H1 (cell line): ENCODE data around the gene RBM4B. TPM values are rescaled to one million over a fixed set of nuclear protein-coding genes. Genes with fewer than 3 reads are reported as not detected.
A peak's percentile ranks its signal among the peaks of the same experiment; 100 is the strongest.

Source experiments
- CTCF ChIA-PET: fragments of 300-600 bp; sonication (Branson Sonifier 250); formaldehyde crosslinking; loops from one replicate; lab custom pipeline; 2021; ENCODE audit not compliant: partially characterized antibody; lab: Charles Lee
- POLR2A ChIA-PET: fragments of 300-600 bp; sonication (Branson Sonifier 250); formaldehyde crosslinking; loops from one replicate; lab custom pipeline; 2021; ENCODE audit warnings: inconsistent platforms; ENCODE audit not compliant: partially characterized antibody; lab: Charles Lee
- DNase-seq, 2 experiments: peaks; one replicate each; pipeline versions ENCODE4 v3.0.0 to v3.0.0-alpha.2; 2010 to 2022; ENCODE audit warnings: low spot score in 2 of 2, low read depth in 1 of 2, mixed read lengths in 1 of 2
- FAIRE-seq: peaks from 2 replicates; lab custom pipeline; 2011; peaks lifted over from hg19 to GRCh38; lab: Jason Lieb, UNC
- H2AFZ ChIP-seq: 2 replicates; pipeline ENCODE4 v1.8.1; 2012; ENCODE audit warnings: low read length, inconsistent platforms
- H2AK5ac ChIP-seq: 2 replicates; pipeline ENCODE4 v1.6.1; 2013; ENCODE audit warnings: low read depth, low read length
- H2BK120ac ChIP-seq: replicated peaks from 2 replicates; pipeline ENCODE3; 2013; ENCODE audit warnings: low read depth, low read length, inconsistent platforms
- H2BK12ac ChIP-seq: 2 replicates; pipeline ENCODE4 v1.6.1; 2013; ENCODE audit warnings: low read depth, low read length
- H2BK15ac ChIP-seq: 2 replicates; pipeline ENCODE4 v1.6.1; 2013; ENCODE audit warnings: low read length
- H2BK20ac ChIP-seq: 2 replicates; pipeline ENCODE4 v1.6.1; 2013; ENCODE audit warnings: low read length
- H2BK5ac ChIP-seq: 2 replicates; pipeline ENCODE4 v1.6.1; 2013; ENCODE audit warnings: low read depth, low read length
- H3K14ac ChIP-seq: 2 replicates; pipeline ENCODE4 v1.6.1; 2013; ENCODE audit warnings: inconsistent platforms; ENCODE audit not compliant: insufficient read length
- H3K18ac ChIP-seq: 2 replicates; pipeline ENCODE4 v1.6.1; 2013; ENCODE audit warnings: low read length; ENCODE audit errors: extremely low read depth
- H3K23ac ChIP-seq: 2 replicates; pipeline ENCODE4 v1.6.1; 2013; ENCODE audit warnings: inconsistent platforms; ENCODE audit not compliant: insufficient read length
- H3K23me2 ChIP-seq: 2 replicates; pipeline ENCODE4 v1.6.1; 2013; ENCODE audit warnings: low read depth, low read length
- H3K27ac ChIP-seq: 2 replicates; pipeline ENCODE4 v1.6.1; 2011; ENCODE audit warnings: low read depth, low read length, inconsistent platforms
- H3K27me3 ChIP-seq, 4 experiments: replicated peaks in 1 of 4; 1 replicate in 1 of 4; 2 replicates in 3 of 4; pipeline versions ENCODE4 v1.6.1 to v1.8.1; 2011 to 2013; ENCODE audit warnings: low read length in 3 of 4, mild to moderate bottlenecking in 3 of 4, inconsistent platforms in 2 of 4, mixed read lengths in 2 of 4, moderate library complexity in 1 of 4; ENCODE audit not compliant: control insufficient read depth in 3 of 4, insufficient read depth in 3 of 4; ENCODE audit errors: extremely low read depth in 1 of 4
- H3K36me3 ChIP-seq, 4 experiments: 2 replicates each; pipeline versions ENCODE4 v1.6.1 to v1.8.1; 2011 to 2013; ENCODE audit warnings: mild to moderate bottlenecking in 4 of 4, low read length in 3 of 4, moderate library complexity in 2 of 4, control low read depth in 1 of 4, inconsistent platforms in 1 of 4; ENCODE audit not compliant: insufficient read depth in 4 of 4, control insufficient read depth in 2 of 4
- H3K4ac ChIP-seq: replicated peaks from 2 replicates; pipeline ENCODE3; 2013; ENCODE audit warnings: low read length, low read depth, mixed read lengths, inconsistent platforms; ENCODE audit not compliant: insufficient read length
- H3K4me1 ChIP-seq, 4 experiments: replicated peaks in 1 of 4; 1 replicate in 1 of 4; 2 replicates in 3 of 4; pipeline versions ENCODE4 v1.6.1 to v1.8.1; 2011 to 2013; ENCODE audit warnings: low read length in 3 of 4, inconsistent platforms in 2 of 4, mixed read lengths in 1 of 4; ENCODE audit not compliant: insufficient read depth in 4 of 4, control insufficient read depth in 3 of 4
- H3K4me2 ChIP-seq, 2 experiments: 2 replicates each; pipeline versions ENCODE4 v1.6.1 to v1.8.1; 2011 to 2013; ENCODE audit warnings: low read depth in 2 of 2, low read length in 2 of 2, control low read depth in 1 of 2, inconsistent platforms in 1 of 2, mild to moderate bottlenecking in 1 of 2; ENCODE audit not compliant: insufficient read depth in 1 of 2
- H3K4me3 ChIP-seq, 4 experiments: fragments of 200-600, 300-600 bp in 1 of 4; sonication (generic), shearing (Covaris generic), sonication (Bioruptor Twin) in 1 of 4; 2 replicates each; pipeline versions ENCODE4 v1.5.1 to v1.8.1; 2011 to 2016; ENCODE audit warnings: low read length in 4 of 4, low read depth in 3 of 4, control low read depth in 2 of 4, inconsistent platforms in 2 of 4, mild to moderate bottlenecking in 2 of 4, mixed read lengths in 1 of 4, moderate library complexity in 1 of 4; ENCODE audit not compliant: insufficient read depth in 2 of 4; ENCODE audit errors: extremely low read depth in 1 of 4
- H3K56ac ChIP-seq: replicated peaks from 2 replicates; pipeline ENCODE3; 2013; ENCODE audit warnings: low read depth, mild to moderate bottlenecking, mixed read lengths, low read length, inconsistent platforms; ENCODE audit not compliant: insufficient read length
- H3K79me1 ChIP-seq: 2 replicates; pipeline ENCODE4 v1.6.1; 2013; ENCODE audit warnings: low read depth, low read length, control low read depth
- H3K79me2 ChIP-seq, 2 experiments: 2 replicates each; pipeline versions ENCODE4 v1.6.1 to v1.8.1; 2012 to 2013; ENCODE audit warnings: low read length in 2 of 2, mild to moderate bottlenecking in 2 of 2, inconsistent platforms in 1 of 2; ENCODE audit not compliant: insufficient read depth in 2 of 2, control insufficient read depth in 1 of 2
- H3K9ac ChIP-seq, 4 experiments: replicated peaks in 1 of 4; 1 replicate in 1 of 4; 2 replicates in 3 of 4; pipeline versions ENCODE4 v1.6.1 to v1.8.1; 2011 to 2013; ENCODE audit warnings: low read depth in 3 of 4, low read length in 3 of 4, control low read depth in 2 of 4, mild to moderate bottlenecking in 2 of 4, moderate library complexity in 2 of 4, inconsistent platforms in 1 of 4; ENCODE audit errors: extremely low read depth in 1 of 4
- H3K9me3 ChIP-seq, 2 experiments: 2 replicates each; pipeline versions ENCODE4 v1.6.1 to v1.8.1; 2012 to 2013; ENCODE audit warnings: mild to moderate bottlenecking in 2 of 2, moderate library complexity in 2 of 2, control low read depth in 1 of 2, inconsistent platforms in 1 of 2, low read depth in 1 of 2, low read length in 1 of 2, mixed read lengths in 1 of 2; ENCODE audit not compliant: insufficient read depth in 2 of 2
- H4K20me1 ChIP-seq, 2 experiments: replicated peaks in 1 of 2; 2 replicates each; pipeline versions ENCODE3 to v1.8.1; 2011 to 2013; ENCODE audit warnings: inconsistent platforms in 2 of 2, low read length in 2 of 2, mild to moderate bottlenecking in 1 of 2; ENCODE audit not compliant: insufficient read depth in 2 of 2, control insufficient read depth in 1 of 2
- H4K5ac ChIP-seq: 2 replicates; pipeline ENCODE4 v1.6.1; 2013; ENCODE audit warnings: low read length, low read depth, mixed read lengths, inconsistent platforms; ENCODE audit not compliant: insufficient read length
- H4K8ac ChIP-seq: 2 replicates; pipeline ENCODE4 v1.8.0; 2013; ENCODE audit warnings: mild to moderate bottlenecking, moderate library complexity, low read length, inconsistent platforms; ENCODE audit not compliant: insufficient read depth; ENCODE audit errors: extremely low read depth
- H4K91ac ChIP-seq: replicated peaks from 2 replicates; pipeline ENCODE3; 2013; ENCODE audit warnings: low read length, mixed read lengths, inconsistent platforms; ENCODE audit not compliant: insufficient read length
- HDAC2 ChIP-seq, 2 experiments: fragments of 300-600 bp in 1 of 2; sonication (generic) in 1 of 2; IDR thresholded peaks; 2 replicates each; pipeline ENCODE4 v1.6.1; 2011 to 2012; ENCODE audit warnings: low read depth in 2 of 2, low read length in 2 of 2, mild to moderate bottlenecking in 2 of 2, moderate library complexity in 2 of 2, borderline replicate concordance in 1 of 2, inconsistent platforms in 1 of 2
- KDM4A ChIP-seq: IDR thresholded peaks from one replicate; pipeline ENCODE4 v1.7.1; 2012; ENCODE audit warnings: low read depth, mild to moderate bottlenecking, moderate library complexity, low read length, inconsistent platforms; ENCODE audit not compliant: severe bottlenecking
- NRF1 ChIP-seq: IDR thresholded peaks from 2 replicates; pipeline ENCODE4 v1.6.1; 2011; ENCODE audit warnings: mild to moderate bottlenecking, low read depth, low read length, improper control_type of control experiment
- POLR2A ChIP-seq, 2 experiments: IDR thresholded peaks; 1 replicate in 1 of 2; 2 replicates in 1 of 2; pipeline ENCODE4 v1.6.1; 2011; ENCODE audit warnings: low read depth in 2 of 2, low read length in 2 of 2, mild to moderate bottlenecking in 2 of 2; ENCODE audit errors: control extremely low read depth in 1 of 2
- RXRA ChIP-seq: IDR thresholded peaks from 2 replicates; pipeline ENCODE4 v1.6.1; 2011; ENCODE audit warnings: low read depth, mild to moderate bottlenecking, low read length, moderate library complexity; ENCODE audit not compliant: insufficient read depth
- SIRT6 ChIP-seq: IDR thresholded peaks from one replicate; pipeline ENCODE4 v1.7.1; 2012; ENCODE audit warnings: low read length, inconsistent platforms
- YY1 ChIP-seq: IDR thresholded peaks from 2 replicates; pipeline ENCODE4 v1.6.1; 2011; ENCODE audit warnings: low read depth, mild to moderate bottlenecking, low read length
- ZNF274 ChIP-seq: IDR thresholded peaks from 2 replicates; pipeline ENCODE4 v1.7.0; 2012; ENCODE audit warnings: low read length, borderline replicate concordance; ENCODE audit errors: extremely low read depth
- WGBS, 2 experiments: shearing (Covaris generic) in 1 of 2; methylation state at CpG; one replicate each; pipeline versions ENCODE4 v1.1.6 to v1.1.7; 2013 to 2015; ENCODE audit warnings: low lambda C conversion rate in 2 of 2, mixed read lengths in 2 of 2, inconsistent platforms in 1 of 2, low coverage in 1 of 2, missing lambda C conversion rate in 1 of 2; ENCODE audit not compliant: insufficient replicate concordance in 2 of 2, insufficient coverage in 1 of 2, insufficient read length in 1 of 2; ENCODE audit errors: extremely low coverage in 1 of 2, missing lambda C conversion rate in 1 of 2; 5-methylcytosine and 5-hydroxymethylcytosine counted together
- polyA plus RNA-seq, 7 experiments: library from polyadenylated mRNA; depleted of rRNA in 3 of 7; stranded (reverse) in 5 of 7; unstranded in 2 of 7; fragments of >200 nt in 5 of 7; fragments of 200-250 nt in 2 of 7; gene quantifications; 1 replicate in 5 of 7; 2 replicates in 1 of 7; 4 replicates in 1 of 7; pipeline versions ENCODE4 v1.2.1 to v1.2.3, GENCODE V29; 2011 to 2013; ENCODE audit warnings: missing spikeins in 2 of 7, mixed read lengths in 2 of 7
- total RNA-seq: library from RNA; stranded (reverse); fragmentation: NEBNext Ultra II Directional; extraction: Animal tissue kit (Norgen Biotek cat#: 25700); gene quantifications from 2 replicates; pipeline ENCODE4 v1.2.1, GENCODE V29; 2021
- TF ChIP-seq, protein P1 (sequence below): IDR thresholded peaks from 2 replicates; pipeline ENCODE4 v1.6.1; 2012; ENCODE audit warnings: inconsistent platforms

The RBM4B gene
- total and polyA plus RNA-seq, 2 of the 8 experiments (the other 6 are each of a cell fraction or from before 2014, with no cell fraction given), result 27.5 to 30.5 TPM

DNA sequence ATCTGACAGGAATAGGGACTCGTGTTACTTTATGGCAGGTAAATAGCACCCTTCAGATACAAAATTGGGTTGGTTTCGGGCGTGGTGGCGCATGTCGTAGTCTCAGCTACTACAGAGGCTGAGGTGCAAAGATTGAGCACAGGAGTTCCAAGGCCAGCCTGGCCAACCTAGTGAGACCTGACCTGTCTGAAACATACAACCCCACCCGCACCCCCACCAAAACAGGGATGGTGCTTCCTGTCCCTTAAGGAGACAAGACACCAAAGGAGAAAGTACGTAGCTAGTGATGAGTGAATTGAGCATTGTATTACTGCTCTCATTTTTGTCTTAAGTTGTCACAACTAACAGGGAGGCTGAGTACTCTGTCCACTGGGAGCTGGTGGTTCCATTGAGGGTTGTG lies 25.0 kb downstream of the RBM4B start:
- no peak overlapping the region for H4K8ac ChIP-seq
- no peak overlapping the region for H3K18ac ChIP-seq
- CTCF ChIA-PET, result interaction anchor here (1.1 kb wide), 1 partner anchor 60 kb away, joined by 3 read pairs; no protein-coding TSS in a partner anchor
- H2AFZ ChIP-seq, result no peak overlapping the region
- H3K23ac ChIP-seq, result no peak overlapping the region
- H2BK120ac ChIP-seq, result no peak overlapping the region
- no peak overlapping the region for H4K91ac ChIP-seq
- H3K14ac ChIP-seq, result no peak overlapping the region
- H2BK20ac ChIP-seq, result no peak overlapping the region
- H3K9me3 ChIP-seq, result no peaks in the 10 kb centered on the region
- 92% methylated on average over 7 of the region's 7 CpGs; no CpG with 5 or more reads in 1 of the 2 experiments for WGBS, 2 experiments
- peaks cover 13 to 43% (median 25%) of the 10 kb centered on the region in 4 experiments; a peak in 6 of 8 replicates for H3K36me3 ChIP-seq
- peaks cover 4 to 71% of the 10 kb centered on the region in 2 experiments for H3K79me2 ChIP-seq
- no peaks in the 10 kb centered on the region for H3K4me1 ChIP-seq
- no peak overlapping the region for H2BK15ac ChIP-seq
- no peaks in the 10 kb centered on the region for H3K27me3 ChIP-seq
- no peak overlapping the region for H2BK12ac ChIP-seq
- peaks cover 8% of the 10 kb centered on the region for H3K79me1 ChIP-seq
- no peak overlapping the region for H3K27ac ChIP-seq
- no peak overlapping the region for H3K4me2 ChIP-seq
- no peak overlapping the region for H3K56ac ChIP-seq
- DNase-seq, result no peak
- no peak overlapping the region for H3K9ac ChIP-seq
- no peak overlapping the region for H2BK5ac ChIP-seq
- FAIRE-seq, result no peak
- no peak overlapping the region for H2AK5ac ChIP-seq
- no peaks in the 10 kb centered on the region for H3K23me2 ChIP-seq
- no peak for TF ChIP-seq SIRT6
- TF ChIP-seq, protein P1, sequence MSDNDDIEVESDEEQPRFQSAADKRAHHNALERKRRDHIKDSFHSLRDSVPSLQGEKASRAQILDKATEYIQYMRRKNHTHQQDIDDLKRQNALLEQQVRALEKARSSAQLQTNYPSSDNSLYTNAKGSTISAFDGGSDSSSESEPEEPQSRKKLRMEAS, result no peak
- no peak for TF ChIP-seq ZNF274
- no peak for TF ChIP-seq YY1
- TF ChIP-seq HDAC2 (IDR thresholded peaks at IDR 0.05; ENCODE audit: borderline replicate concordance in 1 of 2, low read depth in 2 of 2, low read length in 2 of 2), result no peak
- peak in 1 of 2 experiments; percentile 59; a peak in 2 of 3 replicates for TF ChIP-seq POLR2A (IDR thresholded peaks at IDR 0.05; ENCODE audit: control extremely low read depth in 1 of 2, low read depth in 2 of 2, low read length in 2 of 2)
- no peak for TF ChIP-seq RXRA
- no peak for TF ChIP-seq KDM4A
- TF ChIP-seq NRF1, result no peak
- no peak overlapping the region for H3K4me3 ChIP-seq
- H3K4ac ChIP-seq, result no peak overlapping the region
- no peak overlapping the region for H4K5ac ChIP-seq
- H4K20me1 ChIP-seq, result peaks cover 5 to 19% of the 10 kb centered on the region in 2 experiments
- POLR2A ChIA-PET, result interaction anchor here (65.3 to 66.2 kb wide), 2 partner anchors 10 to 32 kb away, joined by 2165 read pairs; partner anchors contain the start of genes CCDC87, CCS, RBM14 and RBM4
